Neural cell (in vitro differentiated cells): ENCODE results near the gene ARHGEF40.

Source experiments
- CTCF ChIP-seq: fragments of 450-650 bp; IDR thresholded peaks from 2 replicates; pipeline ENCODE4 v1.5.1; 2014; ENCODE audit warnings: antibody characterized with exemption, mild to moderate bottlenecking, moderate library complexity; ENCODE audit not compliant: poor library complexity, severe bottlenecking
- EP300 ChIP-seq: fragments of 450-650 bp; conservative IDR thresholded peaks from 2 replicates; pipeline ENCODE4 v1.6.1; 2014; ENCODE audit warnings: antibody characterized with exemption, mild to moderate bottlenecking, moderate library complexity; ENCODE audit not compliant: poor library complexity, severe bottlenecking
- EZH2 ChIP-seq: fragments of 200-600, 300-800 bp; shearing (Covaris generic), sonication (generic); IDR thresholded peaks from 2 replicates; pipeline ENCODE4 v1.6.1; 2014; ENCODE audit warnings: antibody characterized with exemption, low read length, borderline replicate concordance, mild to moderate bottlenecking; ENCODE audit not compliant: insufficient read depth, poor library complexity, severe bottlenecking
- MXI1 ChIP-seq: fragments of 450-650 bp; conservative IDR thresholded peaks from 2 replicates; pipeline ENCODE4 v1.6.1; 2014; ENCODE audit warnings: antibody characterized with exemption, mild to moderate bottlenecking; ENCODE audit not compliant: poor library complexity, severe bottlenecking
- POLR2AphosphoS5 ChIP-seq: IDR thresholded peaks from 2 replicates; pipeline ENCODE4 v1.6.1; 2012
- RAD21 ChIP-seq: fragments of 450-650 bp; conservative IDR thresholded peaks from 2 replicates; pipeline ENCODE4 v1.6.1; 2014; ENCODE audit warnings: antibody characterized with exemption, mild to moderate bottlenecking, moderate library complexity
- SMC3 ChIP-seq: fragments of 450-650 bp; conservative IDR thresholded peaks from 2 replicates; pipeline ENCODE4 v1.6.1; 2014; ENCODE audit warnings: antibody characterized with exemption, mild to moderate bottlenecking, moderate library complexity; ENCODE audit not compliant: poor library complexity
- TAF1 ChIP-seq: IDR thresholded peaks from 2 replicates; pipeline ENCODE4 v1.6.1; 2012; ENCODE audit warnings: low read depth

GRCh38 chr14:21026988-21027315, 43.2 kb upstream of the ARHGEF40 start:
- TF ChIP-seq CTCF = no peak
- no peak for TF ChIP-seq POLR2AphosphoS5
- TF ChIP-seq EP300 = no peak
- no peak for TF ChIP-seq MXI1
- no peak for TF ChIP-seq EZH2
- TF ChIP-seq RAD21 = no peak
- no peak for TF ChIP-seq TAF1
- TF ChIP-seq SMC3 = no peak
